HepG2 (cell line): Measurements from ENCODE around the gene MYH3. TPM values are rescaled to one million over a fixed set of nuclear protein-coding genes. Genes with fewer than 3 reads are reported as not detected.

Source experiments
- HNRNPLL ChIP-seq: fragments of 200-400 bp; formaldehyde crosslinking; IDR thresholded peaks from 2 replicates; pipeline ENCODE4 v1.6.1; 2017; ENCODE audit warnings: mild to moderate bottlenecking, low read depth, low read length; ENCODE audit not compliant: poor library complexity, severe bottlenecking
- RAD21 ChIP-seq: fragments of 450-650 bp; formaldehyde crosslinking; IDR thresholded peaks from 2 replicates; pipeline ENCODE4 v1.5.0; 2020; ENCODE audit warnings: mild to moderate bottlenecking
- SMC3 ChIP-seq: IDR thresholded peaks from 2 replicates; pipeline ENCODE4 v1.6.1; 2011; ENCODE audit warnings: low read length, improper control_type of control experiment
- STAG1 ChIP-seq: sonication (generic); formaldehyde crosslinking; IDR thresholded peaks from 2 replicates; pipeline ENCODE4 v1.4.0; 2020; ENCODE audit warnings: missing genetic modification reagents
- XRCC5 ChIP-seq: fragments of 200-400 bp; formaldehyde crosslinking; optimal IDR thresholded peaks from 2 replicates; pipeline ENCODE3; 2017; ENCODE audit warnings: mild to moderate bottlenecking, low read length
- ZBTB42 ChIP-seq: sonication (generic); formaldehyde crosslinking; IDR thresholded peaks from 2 replicates; pipeline ENCODE4 v1.5.0; 2020; ENCODE audit warnings: mild to moderate bottlenecking, missing genetic modification reagents
- ZNF790 ChIP-seq: sonication (generic); formaldehyde crosslinking; IDR thresholded peaks from 2 replicates; pipeline ENCODE4 v1.8.0; 2022; ENCODE audit warnings: missing genetic modification reagents, mild to moderate bottlenecking, borderline replicate concordance
- polyA plus RNA-seq, 8 experiments: library from polyadenylated mRNA; depleted of rRNA in 3 of 8; stranded (reverse) in 7 of 8; unstranded in 1 of 8; fragments of >200 nt; fragmentation: Illumina TruSeq in 4 of 8; extraction: Trizol in 4 of 8; gene quantifications; 2 replicates each; pipeline versions ENCODE4 v1.2.1 to v1.2.3, GENCODE V29; 2011 to 2016; ENCODE audit warnings: low read depth in 4 of 8, missing spikeins in 1 of 8, mixed read lengths in 1 of 8; ENCODE audit not compliant: insufficient read depth in 1 of 8
- total RNA-seq, 5 experiments: library from RNA; depleted of rRNA; stranded (reverse); fragments of >200 nt; fragmentation: Illumina TruSeq; extraction: Trizol; gene quantifications; 2 replicates each; pipeline ENCODE4 v1.2.3, GENCODE V29; 2016; ENCODE audit warnings: low read depth in 1 of 5
- TF ChIP-seq, protein P1 (sequence below): sonication (generic); formaldehyde crosslinking; IDR thresholded peaks from 2 replicates; pipeline ENCODE4 v1.5.1; 2020; ENCODE audit warnings: missing genetic modification reagents, mild to moderate bottlenecking, borderline replicate concordance
- TF ChIP-seq, protein P2 (sequence below): sonication (generic); formaldehyde crosslinking; IDR thresholded peaks from 2 replicates; pipeline ENCODE4 v1.5.0; 2020; ENCODE audit warnings: mild to moderate bottlenecking, missing genetic modification reagents, moderate library complexity
- TF ChIP-seq, protein P3 (sequence below): sonication (generic); formaldehyde crosslinking; IDR thresholded peaks from 2 replicates; pipeline ENCODE4 v1.4.0; 2020; ENCODE audit warnings: mild to moderate bottlenecking, missing genetic modification reagents
- TF ChIP-seq, protein P4 (sequence below): sonication (generic); formaldehyde crosslinking; IDR thresholded peaks from 2 replicates; pipeline ENCODE4 v1.5.1; 2020; ENCODE audit warnings: missing genetic modification reagents, mild to moderate bottlenecking, borderline replicate concordance

MYH3 gene
- total and polyA plus RNA-seq, 2 of the 13 experiments (the other 11 are each of a cell fraction or from before 2014, with no cell fraction given): 2.5 to 4.5 TPM

DNA sequence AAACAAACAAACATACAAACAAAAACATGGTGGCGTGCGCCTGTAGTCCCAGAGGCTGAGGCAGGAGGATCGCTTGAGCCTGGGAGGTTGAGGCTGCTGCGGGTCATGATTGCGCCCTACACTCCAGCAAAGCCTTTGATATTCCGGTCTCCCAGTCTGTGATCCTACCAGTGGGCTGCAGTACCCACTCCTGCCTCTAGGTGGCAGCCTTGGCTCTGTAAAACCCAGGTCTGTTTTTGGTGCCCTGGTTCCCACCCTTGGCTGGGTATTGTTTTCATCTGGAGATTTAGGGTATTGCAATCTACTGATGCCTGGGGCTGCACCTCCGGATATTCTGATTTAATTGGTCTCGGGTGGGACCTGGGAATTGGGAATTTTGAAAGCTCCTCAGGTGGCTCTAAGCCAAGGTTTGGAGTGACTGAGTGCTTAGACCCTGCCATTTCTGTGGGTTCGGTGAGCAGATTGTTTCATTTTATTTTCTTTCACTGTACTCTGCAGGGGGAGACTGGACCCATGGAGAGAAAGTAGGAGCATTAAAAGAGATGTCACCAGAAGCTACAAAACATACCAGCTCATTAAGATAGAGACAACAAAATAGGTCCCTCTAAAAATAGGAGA lies 40.5 kb downstream of the MYH3 start (continued):
- peak; percentile 40; the same call in 1 of the 2 replicates for TF ChIP-seq STAG1 (CRISPR knock-in tag)
- TF ChIP-seq SMC3: peak; percentile 46; the same call in 1 of the 2 replicates
- peak; percentile 37; the same call in 1 of the 2 replicates for TF ChIP-seq RAD21
- no peak for TF ChIP-seq ZNF790 (CRISPR knock-in tag)
- TF ChIP-seq ZBTB42: no peak
- TF ChIP-seq, protein P1, sequence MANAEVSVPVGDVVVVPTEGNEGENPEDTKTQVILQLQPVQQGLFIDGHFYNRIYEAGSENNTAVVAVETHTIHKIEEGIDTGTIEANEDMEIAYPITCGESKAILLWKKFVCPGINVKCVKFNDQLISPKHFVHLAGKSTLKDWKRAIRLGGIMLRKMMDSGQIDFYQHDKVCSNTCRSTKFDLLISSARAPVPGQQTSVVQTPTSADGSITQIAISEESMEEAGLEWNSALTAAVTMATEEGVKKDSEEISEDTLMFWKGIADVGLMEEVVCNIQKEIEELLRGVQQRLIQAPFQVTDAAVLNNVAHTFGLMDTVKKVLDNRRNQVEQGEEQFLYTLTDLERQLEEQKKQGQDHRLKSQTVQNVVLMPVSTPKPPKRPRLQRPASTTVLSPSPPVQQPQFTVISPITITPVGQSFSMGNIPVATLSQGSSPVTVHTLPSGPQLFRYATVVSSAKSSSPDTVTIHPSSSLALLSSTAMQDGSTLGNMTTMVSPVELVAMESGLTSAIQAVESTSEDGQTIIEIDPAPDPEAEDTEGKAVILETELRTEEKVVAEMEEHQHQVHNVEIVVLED: no peak
- peak; percentile 44 for TF ChIP-seq XRCC5
- TF ChIP-seq, protein P2, sequence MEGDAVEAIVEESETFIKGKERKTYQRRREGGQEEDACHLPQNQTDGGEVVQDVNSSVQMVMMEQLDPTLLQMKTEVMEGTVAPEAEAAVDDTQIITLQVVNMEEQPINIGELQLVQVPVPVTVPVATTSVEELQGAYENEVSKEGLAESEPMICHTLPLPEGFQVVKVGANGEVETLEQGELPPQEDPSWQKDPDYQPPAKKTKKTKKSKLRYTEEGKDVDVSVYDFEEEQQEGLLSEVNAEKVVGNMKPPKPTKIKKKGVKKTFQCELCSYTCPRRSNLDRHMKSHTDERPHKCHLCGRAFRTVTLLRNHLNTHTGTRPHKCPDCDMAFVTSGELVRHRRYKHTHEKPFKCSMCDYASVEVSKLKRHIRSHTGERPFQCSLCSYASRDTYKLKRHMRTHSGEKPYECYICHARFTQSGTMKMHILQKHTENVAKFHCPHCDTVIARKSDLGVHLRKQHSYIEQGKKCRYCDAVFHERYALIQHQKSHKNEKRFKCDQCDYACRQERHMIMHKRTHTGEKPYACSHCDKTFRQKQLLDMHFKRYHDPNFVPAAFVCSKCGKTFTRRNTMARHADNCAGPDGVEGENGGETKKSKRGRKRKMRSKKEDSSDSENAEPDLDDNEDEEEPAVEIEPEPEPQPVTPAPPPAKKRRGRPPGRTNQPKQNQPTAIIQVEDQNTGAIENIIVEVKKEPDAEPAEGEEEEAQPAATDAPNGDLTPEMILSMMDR: peak; percentile 75
- TF ChIP-seq, protein P3, sequence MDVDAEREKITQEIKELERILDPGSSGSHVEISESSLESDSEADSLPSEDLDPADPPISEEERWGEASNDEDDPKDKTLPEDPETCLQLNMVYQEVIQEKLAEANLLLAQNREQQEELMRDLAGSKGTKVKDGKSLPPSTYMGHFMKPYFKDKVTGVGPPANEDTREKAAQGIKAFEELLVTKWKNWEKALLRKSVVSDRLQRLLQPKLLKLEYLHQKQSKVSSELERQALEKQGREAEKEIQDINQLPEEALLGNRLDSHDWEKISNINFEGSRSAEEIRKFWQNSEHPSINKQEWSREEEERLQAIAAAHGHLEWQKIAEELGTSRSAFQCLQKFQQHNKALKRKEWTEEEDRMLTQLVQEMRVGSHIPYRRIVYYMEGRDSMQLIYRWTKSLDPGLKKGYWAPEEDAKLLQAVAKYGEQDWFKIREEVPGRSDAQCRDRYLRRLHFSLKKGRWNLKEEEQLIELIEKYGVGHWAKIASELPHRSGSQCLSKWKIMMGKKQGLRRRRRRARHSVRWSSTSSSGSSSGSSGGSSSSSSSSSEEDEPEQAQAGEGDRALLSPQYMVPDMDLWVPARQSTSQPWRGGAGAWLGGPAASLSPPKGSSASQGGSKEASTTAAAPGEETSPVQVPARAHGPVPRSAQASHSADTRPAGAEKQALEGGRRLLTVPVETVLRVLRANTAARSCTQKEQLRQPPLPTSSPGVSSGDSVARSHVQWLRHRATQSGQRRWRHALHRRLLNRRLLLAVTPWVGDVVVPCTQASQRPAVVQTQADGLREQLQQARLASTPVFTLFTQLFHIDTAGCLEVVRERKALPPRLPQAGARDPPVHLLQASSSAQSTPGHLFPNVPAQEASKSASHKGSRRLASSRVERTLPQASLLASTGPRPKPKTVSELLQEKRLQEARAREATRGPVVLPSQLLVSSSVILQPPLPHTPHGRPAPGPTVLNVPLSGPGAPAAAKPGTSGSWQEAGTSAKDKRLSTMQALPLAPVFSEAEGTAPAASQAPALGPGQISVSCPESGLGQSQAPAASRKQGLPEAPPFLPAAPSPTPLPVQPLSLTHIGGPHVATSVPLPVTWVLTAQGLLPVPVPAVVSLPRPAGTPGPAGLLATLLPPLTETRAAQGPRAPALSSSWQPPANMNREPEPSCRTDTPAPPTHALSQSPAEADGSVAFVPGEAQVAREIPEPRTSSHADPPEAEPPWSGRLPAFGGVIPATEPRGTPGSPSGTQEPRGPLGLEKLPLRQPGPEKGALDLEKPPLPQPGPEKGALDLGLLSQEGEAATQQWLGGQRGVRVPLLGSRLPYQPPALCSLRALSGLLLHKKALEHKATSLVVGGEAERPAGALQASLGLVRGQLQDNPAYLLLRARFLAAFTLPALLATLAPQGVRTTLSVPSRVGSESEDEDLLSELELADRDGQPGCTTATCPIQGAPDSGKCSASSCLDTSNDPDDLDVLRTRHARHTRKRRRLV (CRISPR knock-in tag): no peak
- TF ChIP-seq HNRNPLL: no peak
- TF ChIP-seq, protein P4, sequence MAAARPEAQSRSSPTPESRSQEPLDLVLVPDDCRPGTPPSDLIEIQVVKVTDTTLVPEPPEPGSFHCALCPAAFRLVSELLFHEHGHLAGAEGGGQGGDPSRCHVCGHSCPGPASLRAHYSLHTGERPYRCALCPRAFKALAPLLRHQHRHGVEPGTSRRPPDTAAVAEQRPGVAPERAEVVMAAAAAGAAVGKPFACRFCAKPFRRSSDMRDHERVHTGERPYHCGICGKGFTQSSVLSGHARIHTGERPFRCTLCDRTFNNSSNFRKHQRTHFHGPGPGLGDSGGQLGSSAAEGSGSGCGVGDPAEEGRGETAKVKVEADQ (CRISPR knock-in tag): no peak
